SK-N-SH (cell line): Measurements from ENCODE around the gene HIGD1C.

Source experiments
- CHD2 ChIP-seq: fragments of 150-350 bp; IDR thresholded peaks from 2 replicates; pipeline ENCODE4 v1.6.1; 2018; ENCODE audit warnings: low read length; ENCODE audit not compliant: partially characterized antibody
- CTCF ChIP-seq: fragments of 200-600 bp; sonication (generic); IDR thresholded peaks from 2 replicates; pipeline ENCODE4 v1.6.1; 2017; ENCODE audit warnings: antibody characterized with exemption, mild to moderate bottlenecking, moderate library complexity
- USF1 ChIP-seq: IDR thresholded peaks from 2 replicates; pipeline ENCODE4 v1.4.0; 2012; ENCODE audit warnings: low read depth, borderline replicate concordance
- TF ChIP-seq, protein P1 (sequence below): IDR thresholded peaks from 2 replicates; pipeline ENCODE4 v1.4.0; 2012; ENCODE audit warnings: low read depth, borderline replicate concordance
- TF ChIP-seq, protein P2 (sequence below): fragments of 150-350 bp; IDR thresholded peaks from 2 replicates; pipeline ENCODE4 v1.6.1; 2017; ENCODE audit warnings: antibody characterized with exemption, low read length, low read depth, borderline replicate concordance

GRCh38 chr12:51001799-51002198 is 49.5 kb downstream of the HIGD1C start:
- TF ChIP-seq, protein P1, sequence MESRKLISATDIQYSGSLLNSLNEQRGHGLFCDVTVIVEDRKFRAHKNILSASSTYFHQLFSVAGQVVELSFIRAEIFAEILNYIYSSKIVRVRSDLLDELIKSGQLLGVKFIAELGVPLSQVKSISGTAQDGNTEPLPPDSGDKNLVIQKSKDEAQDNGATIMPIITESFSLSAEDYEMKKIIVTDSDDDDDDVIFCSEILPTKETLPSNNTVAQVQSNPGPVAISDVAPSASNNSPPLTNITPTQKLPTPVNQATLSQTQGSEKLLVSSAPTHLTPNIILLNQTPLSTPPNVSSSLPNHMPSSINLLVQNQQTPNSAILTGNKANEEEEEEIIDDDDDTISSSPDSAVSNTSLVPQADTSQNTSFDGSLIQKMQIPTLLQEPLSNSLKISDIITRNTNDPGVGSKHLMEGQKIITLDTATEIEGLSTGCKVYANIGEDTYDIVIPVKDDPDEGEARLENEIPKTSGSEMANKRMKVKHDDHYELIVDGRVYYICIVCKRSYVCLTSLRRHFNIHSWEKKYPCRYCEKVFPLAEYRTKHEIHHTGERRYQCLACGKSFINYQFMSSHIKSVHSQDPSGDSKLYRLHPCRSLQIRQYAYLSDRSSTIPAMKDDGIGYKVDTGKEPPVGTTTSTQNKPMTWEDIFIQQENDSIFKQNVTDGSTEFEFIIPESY, result no peak
- TF ChIP-seq CTCF (no peak), USF1 (no peak), CHD2 (no peak)
- TF ChIP-seq, protein P2, sequence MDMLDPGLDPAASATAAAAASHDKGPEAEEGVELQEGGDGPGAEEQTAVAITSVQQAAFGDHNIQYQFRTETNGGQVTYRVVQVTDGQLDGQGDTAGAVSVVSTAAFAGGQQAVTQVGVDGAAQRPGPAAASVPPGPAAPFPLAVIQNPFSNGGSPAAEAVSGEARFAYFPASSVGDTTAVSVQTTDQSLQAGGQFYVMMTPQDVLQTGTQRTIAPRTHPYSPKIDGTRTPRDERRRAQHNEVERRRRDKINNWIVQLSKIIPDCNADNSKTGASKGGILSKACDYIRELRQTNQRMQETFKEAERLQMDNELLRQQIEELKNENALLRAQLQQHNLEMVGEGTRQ, result no peak
